NCI-H1105 treated with DMSO at 0.1 percent for 48 hours (cell line): ENCODE data around the gene GOLGA8A.
"Not testable (repeated sequence)": the region's sequence is repeated elsewhere in the genome, so short reads cannot be mapped to it uniquely, and the experiment has no call there.

Source experiments
- DNase-seq: peaks from one replicate; lab custom pipeline; 2025; lab: John Stamatoyannopoulos, UW

Gene GOLGA8A

GRCh38 chr15:34408973-34409372 lies 28.6 kb downstream of the GOLGA8A start:
- DNase-seq, result not testable (repeated sequence)

- DNase-seq, result not testable (repeated sequence)
These were observed 33.7 kb downstream of the GOLGA8A start for GRCh38 chr15:34403899-34404298.

DNA sequence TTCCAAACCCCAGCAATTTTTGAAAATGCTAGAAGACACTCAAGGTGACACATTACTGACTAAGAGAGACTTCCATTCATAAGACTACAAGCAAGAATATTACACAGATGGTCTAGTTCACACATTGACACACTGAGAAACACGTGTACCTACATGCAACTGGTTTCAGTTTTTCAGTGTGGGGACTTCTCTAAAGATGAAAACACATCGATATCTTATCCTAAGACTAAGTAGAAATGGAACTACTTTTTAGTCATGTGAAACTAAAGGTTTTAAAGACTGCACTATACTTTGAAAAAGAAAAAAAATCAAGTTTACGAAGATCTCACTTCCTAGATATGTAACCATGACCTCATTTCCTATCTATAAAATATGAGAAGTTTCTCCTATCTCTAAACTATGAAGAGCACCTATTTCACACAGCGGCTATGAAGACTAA lies 34.4 kb downstream of the GOLGA8A start:
- not testable (repeated sequence) for DNase-seq

DNA sequence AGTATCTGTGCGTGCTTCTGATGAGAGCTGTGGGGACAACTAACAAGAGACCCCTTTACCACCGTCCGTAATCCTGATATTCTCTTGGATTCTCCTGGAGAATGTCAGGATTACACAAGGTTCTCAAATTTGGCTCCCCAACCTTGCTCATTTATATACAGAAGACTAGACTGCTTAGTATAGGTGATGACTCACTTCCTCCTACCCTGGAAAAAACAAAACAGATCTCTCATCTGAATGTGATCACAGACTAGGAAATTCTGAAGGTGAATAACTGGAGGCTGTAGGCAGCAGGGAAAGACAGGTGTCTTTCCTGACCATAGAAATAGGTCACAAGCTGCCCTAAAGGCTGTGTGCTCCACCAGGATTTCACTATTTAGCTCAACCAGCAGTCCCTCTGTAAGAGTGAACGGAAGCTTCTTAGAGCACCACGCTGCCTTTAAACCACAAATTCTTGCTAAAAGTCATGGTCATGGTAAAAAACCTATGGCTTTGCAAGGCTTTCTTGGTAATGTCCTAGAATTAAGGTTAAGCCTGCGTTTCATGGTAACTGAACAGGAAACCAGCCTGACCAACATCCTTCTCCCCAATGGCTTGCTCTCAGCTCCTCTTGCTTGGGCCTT lies 39.9 kb downstream of the GOLGA8A start:
- not testable (repeated sequence) for DNase-seq

DNA sequence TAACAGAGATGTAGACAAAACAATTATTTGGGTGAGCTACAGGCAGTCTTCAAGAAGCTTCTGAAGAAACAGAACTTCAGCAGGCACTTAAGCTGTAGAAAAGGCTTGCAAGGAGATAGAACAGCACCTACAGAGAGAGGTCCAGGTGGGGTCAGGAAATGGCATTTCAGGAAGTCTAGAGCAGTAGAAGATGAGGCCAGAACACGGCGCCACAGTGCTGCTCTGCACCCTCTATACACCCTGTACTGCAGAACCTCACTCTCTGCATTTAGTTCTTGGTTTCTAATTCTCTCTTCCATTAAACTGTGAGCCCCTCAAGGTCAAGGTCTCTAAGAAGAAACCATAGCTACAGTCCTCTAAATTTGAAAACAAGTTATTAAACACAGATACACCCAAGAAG lies 44.6 kb downstream of the GOLGA8A start:
- not testable (repeated sequence) for DNase-seq

- not testable (repeated sequence) for DNase-seq
These were observed 48.0 kb downstream of the GOLGA8A start for GRCh38 chr15:34389594-34390086.
